ENCODE results near the gene SERBP1. TPM values are rescaled to one million over a fixed set of nuclear protein-coding genes. Genes with fewer than 3 reads are reported as not detected.

Gene SERBP1
- total RNA-seq, 4 donors from 2014 or later, result 282 to 394 (median 357) TPM

DNA sequence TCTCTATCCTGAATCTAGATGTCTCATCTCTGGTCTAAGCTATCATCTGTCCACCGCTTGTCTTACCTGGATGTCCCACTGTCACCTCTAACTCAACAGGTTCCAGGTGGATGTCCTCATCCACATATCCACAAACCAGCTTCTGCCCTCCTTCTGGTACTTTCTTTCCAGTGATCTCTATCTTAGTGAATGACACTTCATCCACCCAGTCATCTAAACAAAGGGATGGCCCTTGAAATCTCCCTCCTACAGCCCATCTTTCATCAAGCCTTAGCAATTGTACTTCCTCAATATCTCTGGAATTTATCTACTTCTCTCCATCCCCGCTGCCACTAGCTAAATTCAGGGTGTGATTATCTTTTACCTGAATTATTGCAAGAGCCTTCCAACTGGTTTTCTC is 33.9 kb upstream of the SERBP1 start:
- H3K4me1 ChIP-seq, result peaks cover 0 to 86% (median 26%) of the 10 kb centered on the region in 3 donors
- 35 to 65% methylated on average over 2 of the region's 2 CpGs for WGBS, 2 donors
- no peaks in the 10 kb centered on the region for H3K9me3 ChIP-seq
- DNase-seq, result no peak
- H3K4me3 ChIP-seq, result no peak overlapping the region
- H3K36me3 ChIP-seq, result no peaks in the 10 kb centered on the region
- H3K27ac ChIP-seq, result peak overlapping the region in 3 of 4 donors; percentile 15 to 60 (median 55)
- H3K27me3 ChIP-seq, result no peaks in the 10 kb centered on the region
- TF ChIP-seq, protein P1, sequence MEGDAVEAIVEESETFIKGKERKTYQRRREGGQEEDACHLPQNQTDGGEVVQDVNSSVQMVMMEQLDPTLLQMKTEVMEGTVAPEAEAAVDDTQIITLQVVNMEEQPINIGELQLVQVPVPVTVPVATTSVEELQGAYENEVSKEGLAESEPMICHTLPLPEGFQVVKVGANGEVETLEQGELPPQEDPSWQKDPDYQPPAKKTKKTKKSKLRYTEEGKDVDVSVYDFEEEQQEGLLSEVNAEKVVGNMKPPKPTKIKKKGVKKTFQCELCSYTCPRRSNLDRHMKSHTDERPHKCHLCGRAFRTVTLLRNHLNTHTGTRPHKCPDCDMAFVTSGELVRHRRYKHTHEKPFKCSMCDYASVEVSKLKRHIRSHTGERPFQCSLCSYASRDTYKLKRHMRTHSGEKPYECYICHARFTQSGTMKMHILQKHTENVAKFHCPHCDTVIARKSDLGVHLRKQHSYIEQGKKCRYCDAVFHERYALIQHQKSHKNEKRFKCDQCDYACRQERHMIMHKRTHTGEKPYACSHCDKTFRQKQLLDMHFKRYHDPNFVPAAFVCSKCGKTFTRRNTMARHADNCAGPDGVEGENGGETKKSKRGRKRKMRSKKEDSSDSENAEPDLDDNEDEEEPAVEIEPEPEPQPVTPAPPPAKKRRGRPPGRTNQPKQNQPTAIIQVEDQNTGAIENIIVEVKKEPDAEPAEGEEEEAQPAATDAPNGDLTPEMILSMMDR (IDR thresholded peaks at IDR 0.05), result no peak
- no peak for TF ChIP-seq POLR2A (IDR thresholded peaks at IDR 0.05)
- intact Hi-C loops (cut with DNase I), result no loop called here

DNA sequence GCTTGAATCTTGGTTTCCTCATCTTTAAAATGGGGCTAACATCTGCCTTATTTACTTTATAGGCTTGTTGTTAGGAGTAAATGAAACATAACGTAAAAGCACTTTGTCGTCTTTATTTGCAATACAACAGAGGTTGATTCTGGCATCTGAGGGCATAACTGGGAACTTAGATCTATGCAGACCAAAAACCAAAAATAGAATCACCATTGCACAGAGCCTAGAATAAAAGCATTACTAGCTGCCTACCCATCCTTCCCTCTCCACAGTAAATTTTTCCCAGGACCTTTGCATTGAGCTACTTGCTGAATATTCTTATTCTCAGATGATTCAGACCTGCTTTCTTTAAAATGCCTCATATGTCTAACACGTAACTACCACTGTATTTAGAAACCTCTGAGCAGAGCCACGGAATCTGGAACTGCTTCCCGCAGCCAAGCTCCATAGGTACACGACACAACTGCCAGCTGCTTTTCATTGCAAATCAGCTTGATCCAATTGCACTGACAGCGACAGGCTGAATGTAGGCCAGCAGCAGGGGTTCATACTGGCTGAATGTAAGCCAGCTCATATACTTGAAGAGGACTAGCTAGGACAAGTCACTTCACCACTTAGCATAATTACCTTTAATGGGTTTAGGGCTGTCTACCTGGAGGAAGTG is 33.2 kb upstream of the SERBP1 start:
- no peaks in the 10 kb centered on the region for H3K36me3 ChIP-seq
- H3K27ac ChIP-seq, result peak overlapping the region in 3 of 4 donors; percentile 15 to 60 (median 55)
- intact Hi-C loops (cut with DNase I), result no loop called here
- TF ChIP-seq POLR2A (IDR thresholded peaks at IDR 0.05), result no peak
- TF ChIP-seq, protein P1 (IDR thresholded peaks at IDR 0.05), result no peak
- DNase-seq, result no peak
- no peaks in the 10 kb centered on the region for H3K27me3 ChIP-seq
- no peak overlapping the region for H3K4me3 ChIP-seq
- peaks cover 0 to 86% (median 25%) of the 10 kb centered on the region in 3 donors for H3K4me1 ChIP-seq
- no peaks in the 10 kb centered on the region for H3K9me3 ChIP-seq
- WGBS, 2 donors, result 40 to 65% methylated on average over 7 of the region's 7 CpGs

DNA sequence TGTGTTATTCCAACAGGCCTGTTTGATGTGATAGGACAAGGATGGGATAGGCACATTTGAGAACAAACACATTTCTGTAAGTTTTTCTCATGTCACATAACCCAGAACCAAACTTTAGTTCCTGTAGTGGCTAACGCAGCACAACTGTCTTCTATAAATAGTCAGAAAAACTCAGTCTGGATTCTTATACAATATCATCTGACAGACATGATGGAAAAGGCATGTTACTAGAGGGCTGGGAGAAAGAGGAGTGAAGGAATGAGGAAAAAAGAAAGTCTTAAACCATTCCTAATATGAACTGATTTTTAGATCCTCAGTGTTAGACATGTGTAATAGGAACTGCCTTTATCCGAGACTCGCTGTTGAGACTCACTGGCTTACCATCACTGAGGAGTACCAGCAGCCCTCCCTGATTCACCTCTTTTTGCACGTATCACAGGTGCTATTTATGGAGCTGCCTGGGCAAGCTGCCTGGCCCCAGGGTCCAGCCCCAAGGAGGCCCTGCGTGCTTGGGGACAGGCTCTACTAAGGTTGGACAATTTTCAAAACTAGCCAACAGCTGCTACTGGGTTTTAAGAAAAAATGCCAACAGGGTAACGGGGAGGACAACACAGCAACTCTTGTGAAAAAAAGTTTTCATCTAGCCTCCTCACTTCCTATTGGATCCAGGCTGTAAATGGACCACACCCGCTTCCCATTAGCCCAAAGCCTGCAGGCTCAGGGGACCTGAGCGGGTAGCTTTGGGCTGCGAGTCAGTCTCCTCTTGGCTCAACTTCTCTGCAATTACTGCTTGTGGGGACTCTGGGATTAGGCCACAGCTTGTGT is 30.7 kb upstream of the SERBP1 start:
- H3K4me3 ChIP-seq, result no peak overlapping the region
- TF ChIP-seq, protein P1 (IDR thresholded peaks at IDR 0.05), result no peak
- no peak for TF ChIP-seq POLR2A (IDR thresholded peaks at IDR 0.05)
- H3K36me3 ChIP-seq, result no peaks in the 10 kb centered on the region
- no peak for DNase-seq
- H3K4me1 ChIP-seq, result peaks cover 0 to 75% (median 20%) of the 10 kb centered on the region in 3 donors
- 21 to 29% methylated on average over 7 to 9 of the region's 9 CpGs for WGBS, 2 donors
- no peaks in the 10 kb centered on the region for H3K9me3 ChIP-seq
- no peaks in the 10 kb centered on the region for H3K27me3 ChIP-seq
- H3K27ac ChIP-seq, result peak overlapping the region in 3 of 4 donors; percentile 26 to 57 (median 36)
- intact Hi-C loops (cut with DNase I), result no loop called here

DNA sequence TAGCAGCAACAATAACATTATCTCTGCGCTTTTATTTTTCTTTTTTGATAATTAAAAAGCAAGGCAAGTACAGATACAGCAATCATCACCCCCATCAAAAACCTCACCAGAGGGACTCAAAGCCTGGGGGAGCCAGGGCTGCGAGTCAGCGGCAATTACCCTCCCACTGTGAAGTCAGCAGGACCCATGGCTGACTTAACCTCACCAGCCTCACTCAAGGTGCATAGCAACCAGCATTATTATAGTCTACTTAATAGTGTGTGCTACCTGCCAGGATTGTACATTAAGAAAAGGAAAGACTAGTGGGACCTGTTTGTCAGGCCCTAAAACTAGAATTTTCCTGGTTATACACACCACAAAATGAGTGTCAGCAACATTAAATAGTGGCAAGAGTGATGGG is 28.9 kb upstream of the SERBP1 start:
- Histone ChIP-seq H3K36me3 (no peaks in the 10 kb centered on the region), H3K27ac (peak overlapping the region in 1 of 4 donors; percentile 16), H3K4me1 (peaks cover 0 to 57% (median 12%) of the 10 kb centered on the region in 3 donors), H3K4me3 (no peak overlapping the region), H3K27me3 (no peaks in the 10 kb centered on the region), H3K9me3 (no peaks in the 10 kb centered on the region)
- intact Hi-C loops (cut with DNase I), result no loop called here
- TF ChIP-seq POLR2A (IDR thresholded peaks at IDR 0.05), result no peak
- TF ChIP-seq, protein P1 (IDR thresholded peaks at IDR 0.05), result no peak
- no peak for DNase-seq
- 67 to 78% methylated on average over 3 of the region's 3 CpGs for whole genome bisulfite sequencing, 2 donors

DNA sequence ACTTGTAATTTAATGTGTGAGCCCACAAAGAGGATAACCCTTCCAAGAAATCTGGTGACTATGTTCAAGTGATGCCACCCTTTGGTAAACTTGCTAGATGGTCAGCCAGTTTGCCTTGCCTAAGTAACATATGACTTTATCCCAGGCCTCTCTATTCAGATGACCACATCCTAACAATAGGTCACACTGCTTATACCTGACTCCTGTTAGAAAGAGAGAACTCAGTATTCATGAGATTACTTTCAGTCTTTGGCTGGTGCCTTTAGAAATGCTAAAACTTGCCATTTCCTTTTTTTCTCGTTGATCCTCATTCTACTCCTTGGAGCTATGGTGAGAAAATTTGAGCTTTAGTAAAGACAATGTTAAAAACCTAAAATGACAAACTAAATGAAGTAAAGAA is 28.5 kb upstream of the SERBP1 start:
- no peaks in the 10 kb centered on the region for H3K36me3 ChIP-seq
- no peaks in the 10 kb centered on the region for H3K27me3 ChIP-seq
- DNase-seq, result no peak
- intact Hi-C loops (cut with DNase I), result no loop called here
- peak overlapping the region in 1 of 4 donors; percentile 16 for H3K27ac ChIP-seq
- WGBS, 2 donors, result 31 to 67% methylated on average over 1 of the region's 1 CpG
- TF ChIP-seq POLR2A (IDR thresholded peaks at IDR 0.05), result no peak
- TF ChIP-seq, protein P1 (IDR thresholded peaks at IDR 0.05), result no peak
- no peaks in the 10 kb centered on the region for H3K9me3 ChIP-seq
- H3K4me1 ChIP-seq, result peaks cover 0 to 53% (median 10%) of the 10 kb centered on the region in 3 donors
- H3K4me3 ChIP-seq, result no peak overlapping the region
